NCI-H82 (cell line): Measurements from ENCODE around the gene FAM47E.
"Not testable (repeated sequence)": the region's sequence is repeated elsewhere in the genome, so short reads cannot be mapped to it uniquely, and the experiment has no call there.

ENCODE experiments used
- DNase-seq: peaks from one replicate; lab custom pipeline; 2025; lab: John Stamatoyannopoulos, UW

Gene FAM47E

DNA sequence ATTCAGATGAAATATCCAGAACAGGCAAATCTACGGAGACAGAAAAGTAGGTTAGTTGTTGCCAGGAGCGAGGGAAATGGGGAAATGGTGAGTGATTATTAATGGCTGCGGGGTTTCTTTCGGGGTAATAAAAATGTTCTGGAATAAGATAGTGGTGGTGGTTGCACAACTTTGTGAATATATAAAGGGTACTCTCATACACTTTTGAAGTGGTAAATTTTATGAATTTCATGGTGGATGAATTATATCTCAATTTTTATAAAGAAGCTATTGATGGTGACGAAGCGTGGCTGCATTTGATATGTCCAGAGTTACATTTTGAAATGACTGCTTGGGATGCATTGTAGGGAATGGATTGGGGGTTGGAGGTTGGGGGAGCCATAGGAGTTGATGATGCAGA lies 16.3 kb downstream of the FAM47E start:
- DNase-seq = no peak

GRCh38 chr4:76270244-76271175 lies 19.0 kb downstream of the FAM47E start:
- no peak for DNase-seq

DNA sequence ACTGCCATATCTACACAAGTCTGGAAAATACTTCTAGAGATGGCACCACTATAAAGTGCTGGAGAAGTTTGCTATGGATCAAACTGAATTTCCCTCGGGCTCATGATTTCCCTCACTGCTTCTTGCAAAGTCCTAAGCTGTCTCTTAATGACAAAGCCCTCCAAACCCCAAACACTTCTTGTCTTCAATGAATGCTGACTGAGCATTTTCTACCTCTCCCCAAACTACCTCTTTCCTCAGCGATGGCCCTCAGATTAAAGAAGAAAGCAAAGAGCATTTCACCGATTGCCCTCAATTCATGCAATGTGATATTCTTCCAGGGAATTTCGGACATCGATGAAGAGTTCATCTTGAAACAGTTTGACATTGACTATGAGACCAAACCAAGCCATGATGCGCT lies 19.7 kb downstream of the FAM47E start:
- DNase-seq = no peak

DNA sequence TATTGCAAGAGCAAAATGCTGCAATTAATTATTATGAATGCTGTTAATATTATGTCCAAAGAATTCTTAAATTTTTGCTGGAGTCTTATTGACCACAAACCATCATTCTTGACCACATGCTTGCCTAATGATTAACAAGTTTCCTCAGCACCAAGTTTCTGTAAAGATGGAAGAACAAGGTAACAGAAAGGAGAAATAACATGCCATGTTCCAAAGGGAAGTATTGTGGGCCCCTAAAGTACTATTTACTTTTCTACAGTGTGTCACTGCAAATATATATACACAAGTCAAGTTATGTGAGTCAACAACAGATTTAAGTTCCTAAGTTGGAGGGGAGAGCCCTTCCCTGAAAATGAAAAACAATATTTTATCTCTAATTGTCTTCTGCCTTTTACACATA lies 20.6 kb downstream of the FAM47E start:
- DNase-seq = no peak

- no peak for DNase-seq
Measured at GRCh38 chr4:76272582-76272981, 21.1 kb downstream of the FAM47E start.

DNA sequence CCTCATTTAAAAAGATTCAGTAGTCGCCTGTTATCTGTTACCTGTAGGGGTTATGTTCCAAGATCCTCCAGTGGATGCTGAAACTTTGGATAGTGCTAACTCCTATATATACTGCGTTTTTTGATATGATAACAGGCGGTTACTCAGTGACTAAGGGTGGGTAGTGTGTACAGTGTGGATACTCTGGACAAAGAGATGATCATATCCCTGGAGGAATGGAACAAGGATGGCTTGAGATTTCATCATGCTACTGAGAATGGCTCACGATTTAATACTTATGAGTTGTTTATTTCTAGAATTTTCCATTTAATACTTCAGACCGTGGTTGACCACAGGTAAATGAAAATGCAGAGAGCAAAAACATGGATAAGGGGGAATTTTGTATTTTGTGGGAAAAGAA lies 21.5 kb downstream of the FAM47E start:
- DNase-seq = no peak

DNA sequence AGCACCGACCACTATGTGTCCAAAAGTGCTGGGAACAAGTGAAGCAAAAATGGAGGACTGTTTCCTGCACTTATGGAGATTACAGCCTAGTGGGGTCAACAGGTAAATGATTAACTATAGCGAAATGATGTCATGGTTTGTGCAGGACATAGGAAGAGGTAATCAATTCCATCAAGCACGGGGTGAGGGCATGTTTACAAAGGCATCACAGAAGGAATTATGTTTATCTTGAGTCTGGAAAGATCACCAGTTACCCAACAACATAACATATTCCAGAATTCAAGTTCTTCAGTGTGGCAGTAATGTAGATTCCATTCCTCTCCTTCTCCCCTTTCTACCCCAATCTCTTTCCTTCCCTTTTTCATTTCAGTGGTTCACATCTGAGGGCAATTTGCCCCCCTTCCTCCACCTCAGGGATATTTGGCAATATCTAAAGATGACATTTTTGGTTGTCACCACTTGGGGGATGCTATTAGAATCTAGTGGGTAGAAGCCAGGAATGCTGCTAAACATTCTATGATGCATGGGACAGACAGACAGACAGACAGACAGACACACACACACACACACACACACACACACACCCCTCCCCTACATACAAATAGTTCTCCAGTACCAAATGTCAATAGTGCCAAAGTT lies 24.1 kb downstream of the FAM47E start:
- no peak for DNase-seq

DNA sequence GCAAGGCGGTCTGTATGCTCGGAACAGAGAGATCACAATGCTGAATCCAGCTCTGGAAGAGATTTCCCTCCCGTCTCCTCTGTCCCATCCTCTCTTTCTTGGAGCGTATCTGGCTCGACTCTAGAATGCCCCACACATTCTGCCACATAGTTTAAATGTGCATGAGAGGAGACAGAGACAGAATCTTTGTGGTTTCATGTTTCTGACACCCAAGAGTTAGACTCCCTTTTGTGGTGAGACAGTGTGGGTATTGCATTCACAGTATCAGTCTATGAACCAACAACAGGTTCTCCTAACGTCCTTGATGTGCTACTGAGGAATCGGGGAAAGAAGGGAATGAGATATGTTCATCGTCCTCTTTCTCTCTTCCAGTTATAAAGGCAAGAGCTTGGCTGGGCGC lies 25.3 kb downstream of the FAM47E start:
- no peak for DNase-seq

GRCh38 chr4:76277667-76278066 lies 26.1 kb downstream of the FAM47E start:
- DNase-seq = no peak

DNA sequence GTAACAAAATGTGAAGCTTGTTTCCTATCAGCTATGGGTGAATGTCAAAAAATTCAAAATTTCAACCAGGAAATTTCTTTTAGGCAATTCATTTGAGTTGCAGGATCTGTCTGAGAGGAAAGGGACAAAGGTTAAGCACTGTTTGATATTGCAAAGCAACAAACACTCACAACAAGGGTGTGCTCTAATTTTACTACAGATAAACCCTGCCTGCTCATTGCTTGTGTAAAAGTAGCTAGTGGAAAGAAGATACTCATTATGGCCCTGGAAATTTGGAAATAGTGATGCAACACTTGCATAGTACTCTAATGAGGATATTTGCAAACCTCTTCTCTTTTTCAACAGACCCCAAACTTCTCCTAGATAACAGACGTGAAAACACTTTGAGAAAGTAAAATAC lies 27.1 kb downstream of the FAM47E start:
- DNase-seq = no peak

DNA sequence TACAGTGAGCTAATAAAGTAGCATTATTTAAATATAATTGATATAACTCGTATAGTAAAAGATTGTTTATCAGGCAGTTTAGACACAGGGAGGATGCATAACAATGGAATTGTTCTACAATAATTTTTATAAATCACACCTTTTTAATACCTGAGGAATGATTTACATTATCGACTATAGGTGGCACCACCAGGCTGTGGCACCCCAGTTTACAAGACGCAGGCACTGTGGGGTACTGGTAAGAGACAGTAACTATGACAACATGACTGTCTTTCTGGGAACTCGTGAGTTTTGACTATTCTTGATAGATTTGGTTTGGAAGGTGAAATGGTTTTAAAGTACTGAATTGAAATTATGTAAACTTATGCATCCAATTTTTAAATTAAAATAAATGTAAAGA lies 27.9 kb downstream of the FAM47E start:
- DNase-seq = no peak

GRCh38 chr4:76280488-76281441 lies 29.2 kb downstream of the FAM47E start:
- no peak for DNase-seq

GRCh38 chr4:76281594-76281993 lies 30.1 kb downstream of the FAM47E start:
- DNase-seq = not testable (repeated sequence)

DNA sequence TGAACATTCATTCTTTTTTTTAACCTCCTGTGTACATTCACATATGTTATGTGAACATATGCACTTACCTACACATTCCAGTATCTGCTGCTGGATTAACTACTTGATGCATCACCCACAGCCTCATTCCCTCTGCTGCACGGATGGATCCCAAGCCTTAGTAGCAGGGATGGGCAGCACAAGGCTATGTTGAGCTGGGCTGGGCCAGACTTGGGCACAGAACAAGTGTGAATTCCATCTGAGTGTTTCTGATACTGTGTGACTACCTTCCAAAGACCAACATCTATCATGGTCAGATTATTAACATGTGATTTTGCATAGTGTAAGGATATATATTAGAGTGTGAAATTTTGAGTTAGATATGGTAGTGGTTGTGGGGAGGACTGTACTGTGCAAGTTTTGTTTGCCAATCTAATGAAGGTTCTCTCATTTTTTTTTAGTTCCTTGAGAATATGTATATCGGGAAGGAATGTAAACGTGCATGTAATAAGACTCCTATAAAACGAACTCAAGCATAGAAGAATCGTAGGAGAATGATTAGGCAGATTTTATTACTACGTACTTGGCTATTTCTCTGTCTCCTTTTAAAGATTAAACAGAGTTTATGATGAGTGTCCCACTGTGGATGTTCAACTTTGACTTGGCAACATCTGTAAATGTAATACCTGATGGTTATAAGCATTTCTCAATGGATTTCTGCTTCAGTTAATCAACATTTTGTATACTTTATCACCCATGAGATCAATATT lies 31.6 kb downstream of the FAM47E start:
- no peak for DNase-seq

DNA sequence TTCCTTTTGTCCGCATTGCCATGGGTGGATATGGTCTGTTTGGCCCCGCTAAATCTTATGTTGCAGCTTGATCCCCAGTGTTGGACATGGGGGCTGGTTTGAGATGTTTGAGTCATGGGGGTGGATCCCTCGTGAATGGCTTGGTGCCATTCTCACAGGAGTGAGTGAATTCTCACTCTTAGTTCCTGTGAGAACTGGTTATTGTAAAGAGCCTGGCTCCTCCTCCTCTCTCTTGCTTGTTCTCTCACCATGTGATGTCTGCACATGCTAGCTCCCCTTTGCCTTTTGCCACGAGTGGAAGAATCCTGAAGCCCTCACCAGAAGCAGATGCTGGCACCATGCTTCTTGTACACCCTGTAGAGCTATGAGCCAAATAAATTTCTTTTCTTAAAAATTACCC lies 32.4 kb downstream of the FAM47E start:
- DNase-seq = no peak

DNA sequence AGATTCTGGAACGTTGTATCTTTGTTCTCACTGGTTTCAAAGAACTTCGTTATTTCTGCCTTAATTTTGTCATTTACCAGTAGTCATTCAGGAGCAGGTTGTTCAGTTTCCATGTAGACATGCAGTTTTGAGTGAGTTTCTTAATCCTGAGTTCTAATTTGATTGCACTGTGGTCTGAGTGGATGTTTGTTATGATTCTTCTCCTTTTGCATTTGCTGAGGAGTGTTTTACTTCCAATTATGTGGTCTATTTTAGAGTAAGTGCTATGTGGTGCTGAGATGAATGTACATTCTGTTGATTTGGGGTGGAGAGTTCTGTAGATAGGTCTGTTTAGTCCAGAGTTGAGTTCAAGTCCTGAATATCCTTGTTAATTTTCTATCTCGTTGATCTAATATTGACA lies 36.3 kb downstream of the FAM47E start:
- not testable (repeated sequence) for DNase-seq

- no peak for DNase-seq
Measured at GRCh38 chr4:76292730-76293129, 41.2 kb downstream of the FAM47E start.

DNA sequence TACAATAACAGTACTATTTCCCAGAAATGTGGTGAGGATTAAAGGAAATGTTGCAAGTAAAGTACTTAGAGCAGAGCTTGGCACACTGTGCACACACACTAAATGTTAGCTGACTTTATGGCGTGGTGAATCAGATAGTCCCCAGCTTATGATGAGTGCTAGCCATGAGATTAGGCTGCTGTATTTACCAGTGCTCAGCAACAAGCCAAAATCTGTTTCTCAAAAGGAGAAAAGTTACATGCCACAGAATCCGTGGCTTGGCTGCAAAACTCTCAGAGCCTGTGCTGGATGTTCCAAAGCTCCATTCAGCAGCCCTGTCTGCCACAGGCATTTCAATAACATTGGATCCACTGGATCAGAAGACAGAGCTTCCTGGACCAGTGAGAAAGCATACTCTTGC lies 42.3 kb downstream of the FAM47E start:
- DNase-seq = no peak

GRCh38 chr4:76296286-76296820 lies 44.8 kb downstream of the FAM47E start:
- no peak for DNase-seq

DNA sequence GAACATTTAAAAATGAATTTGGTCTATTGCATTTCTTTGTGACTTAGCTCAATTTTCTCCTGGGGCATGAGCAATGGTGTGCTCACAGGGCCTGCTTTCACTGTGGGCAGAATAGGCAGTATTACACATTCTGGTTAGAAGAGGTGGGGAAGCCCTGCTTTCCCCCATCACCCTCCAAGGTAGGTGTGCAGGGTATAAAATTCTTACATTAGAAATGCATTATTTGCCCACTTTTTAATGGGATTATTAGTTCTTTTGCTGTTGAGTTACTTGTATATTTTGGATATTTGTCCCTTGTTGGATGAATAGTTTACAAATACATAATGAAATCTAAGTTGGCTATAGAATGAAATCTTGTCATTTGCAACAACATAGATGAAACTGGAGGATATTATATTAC lies 46.7 kb downstream of the FAM47E start:
- DNase-seq = no peak

DNA sequence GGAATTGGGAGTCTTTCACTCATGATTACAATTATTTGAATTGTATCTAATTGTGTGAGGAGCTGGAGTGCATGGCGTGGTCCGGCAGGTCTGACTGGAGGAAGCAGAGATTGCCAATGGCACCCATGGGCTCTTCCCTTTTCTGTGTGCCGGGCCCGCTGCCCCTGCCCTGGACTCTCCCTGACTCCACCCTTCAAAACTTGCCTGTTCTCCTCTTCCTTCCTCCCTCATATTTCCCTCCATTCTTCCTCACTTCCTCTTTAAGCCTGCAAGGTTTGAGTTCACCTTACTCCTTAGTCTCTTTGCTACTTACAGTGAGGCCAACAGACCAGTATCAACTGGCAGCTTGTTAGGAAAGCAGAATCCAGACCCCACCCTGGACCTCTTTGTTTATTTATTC lies 48.5 kb downstream of the FAM47E start:
- DNase-seq = no peak
